ENCODE data around the gene PIGS.

PIGS gene

GRCh38 chr17:28505986-28506665 is 65.2 kb downstream of the PIGS start, which contains the start of gene FOXN1:
TSS of gene FOXN1 (plus strand) at chr17:28506348. CDS start at chr17:28523970, 17,622 bp downstream.
- no peak for DNase-seq

- no peak for DNase-seq
Observed at GRCh38 chr17:28503420-28503819, 67.9 kb downstream of the PIGS start.

All from hematopoietic multipotent progenitor cell treated with erythropoietin and hydrocortisone succinate and interleukin-3 and kit ligand, for 6 days (in vitro differentiated cells).